ENCODE measurements around the gene NBEA.

- TF ChIP-seq ZBTB8A (tag by site-specific recombination; IDR thresholded peaks at IDR 0.05) (no peak), BCL11A (tag by site-specific recombination; IDR thresholded peaks at IDR 0.05; ENCODE audit: low read depth) (no peak), CTCF (tag by site-specific recombination; IDR thresholded peaks at IDR 0.05) (no peak), ZNF530 (tag by site-specific recombination; IDR thresholded peaks at IDR 0.05; ENCODE audit: low read depth) (no peak), ZBTB49 (tag by site-specific recombination; IDR thresholded peaks at IDR 0.05; ENCODE audit: low read depth) (no peak), RBAK (tag by site-specific recombination; IDR thresholded peaks at IDR 0.05) (no peak), PATZ1 (tag by site-specific recombination; IDR thresholded peaks at IDR 0.05) (no peak), REST (tag by site-specific recombination; IDR thresholded peaks at IDR 0.05) (no peak), ZNF350 (tag by site-specific recombination; IDR thresholded peaks at IDR 0.05) (no peak)
Measured at GRCh38 chr13:35512271-35512920, 570.3 kb downstream of the NBEA start.
